Measurements from ENCODE around the gene SACM1L. TPM values are rescaled to one million over a fixed set of nuclear protein-coding genes. Genes with fewer than 3 reads are reported as not detected.

SACM1L gene
- total RNA-seq, 1 experiment from 2014 or later = 51.0 TPM

GRCh38 chr3:45771831-45772230, 82.6 kb downstream of the SACM1L start:
- H3K36me3 Mint-ChIP-seq (ENCODE audit: insufficient read depth, unreplicated experiment) = no peaks in the 10 kb centered on the region
- H3K4me1 Mint-ChIP-seq (ENCODE audit: low read depth, unreplicated experiment) = peaks cover 7% of the 10 kb centered on the region
- POLR2A ChIA-PET = no interaction called here
- no peaks in the 10 kb centered on the region for H3K27me3 ChIP-seq (replicated peaks; ENCODE audit: control insufficient read depth, insufficient read depth, low read length)
- no peaks in the 10 kb centered on the region for H3K36me3 ChIP-seq (ENCODE audit: control insufficient read depth, insufficient read depth, low read length)
- peaks cover 3% of the 10 kb centered on the region for H3K27me3 Mint-ChIP-seq (ENCODE audit: insufficient read depth, unreplicated experiment)
- intact Hi-C loops (cut with micrococcal nuclease; ENCODE audit: unreplicated experiment) = no loop called here
- no peak overlapping the region for H3K27ac Mint-ChIP-seq (ENCODE audit: unreplicated experiment)
- DNase-seq = peak in 1 of 2 experiments; percentile 14
- no peak overlapping the region for H3K4me3 ChIP-seq (ENCODE audit: low read depth, low read length)
- no peak for TF ChIP-seq CTCF (IDR thresholded peaks at IDR 0.05; ENCODE audit: insufficient read depth in 1 of 2, low read depth in 1 of 2, low read length in 1 of 2, severe bottlenecking in 1 of 2, unreplicated experiment in 1 of 2)
- H3K4me1 ChIP-seq = peaks cover 15% of the 10 kb centered on the region
- no peaks in the 10 kb centered on the region for H3K9me3 ChIP-seq
- CTCF ChIA-PET = no interaction called here
- H3K4me3 Mint-ChIP-seq (ENCODE audit: unreplicated experiment) = no peak overlapping the region
- no TSS peak for BruUV-seq (replicated peaks)
- H3K9me3 Mint-ChIP-seq (ENCODE audit: unreplicated experiment) = peaks cover 11% of the 10 kb centered on the region

- Histone ChIP-seq H3K9me3 (no peaks in the 10 kb centered on the region), H3K4me1 (peaks cover 15% of the 10 kb centered on the region), H3K36me3 (ENCODE audit: control insufficient read depth, insufficient read depth, low read length) (no peaks in the 10 kb centered on the region), H3K27me3 (replicated peaks; ENCODE audit: control insufficient read depth, insufficient read depth, low read length) (no peaks in the 10 kb centered on the region), H3K4me3 (ENCODE audit: low read depth, low read length) (no peak overlapping the region)
- ChIA-PET POLR2A (no interaction called here), CTCF (no interaction called here)
- peaks cover 7% of the 10 kb centered on the region for H3K4me1 Mint-ChIP-seq (ENCODE audit: low read depth, unreplicated experiment)
- peaks cover 5% of the 10 kb centered on the region for H3K9me3 Mint-ChIP-seq (ENCODE audit: unreplicated experiment)
- BruUV-seq (replicated peaks) = no TSS peak
- intact Hi-C loops (cut with micrococcal nuclease; ENCODE audit: unreplicated experiment) = no loop called here
- peaks cover 3% of the 10 kb centered on the region for H3K27me3 Mint-ChIP-seq (ENCODE audit: insufficient read depth, unreplicated experiment)
- no peaks in the 10 kb centered on the region for H3K36me3 Mint-ChIP-seq (ENCODE audit: insufficient read depth, unreplicated experiment)
- DNase-seq = peak in 1 of 2 experiments; percentile 26
- TF ChIP-seq CTCF (IDR thresholded peaks at IDR 0.05; ENCODE audit: insufficient read depth in 1 of 2, low read depth in 1 of 2, low read length in 1 of 2, severe bottlenecking in 1 of 2, unreplicated experiment in 1 of 2) = no peak
- no peak overlapping the region for H3K27ac Mint-ChIP-seq (ENCODE audit: unreplicated experiment)
- H3K4me3 Mint-ChIP-seq (ENCODE audit: unreplicated experiment) = no peak overlapping the region
Measured at GRCh38 chr3:45772341-45773035, 83.3 kb downstream of the SACM1L start.

GRCh38 chr3:45773072-45773471, 83.9 kb downstream of the SACM1L start:
- no peak for TF ChIP-seq CTCF (IDR thresholded peaks at IDR 0.05; ENCODE audit: insufficient read depth in 1 of 2, low read depth in 1 of 2, low read length in 1 of 2, severe bottlenecking in 1 of 2, unreplicated experiment in 1 of 2)
- Histone ChIP-seq H3K4me3 (ENCODE audit: low read depth, low read length) (no peak overlapping the region), H3K9me3 (no peaks in the 10 kb centered on the region), H3K27me3 (replicated peaks; ENCODE audit: control insufficient read depth, insufficient read depth, low read length) (no peaks in the 10 kb centered on the region), H3K36me3 (ENCODE audit: control insufficient read depth, insufficient read depth, low read length) (no peaks in the 10 kb centered on the region), H3K4me1 (peaks cover 15% of the 10 kb centered on the region)
- intact Hi-C loops (cut with micrococcal nuclease; ENCODE audit: unreplicated experiment) = no loop called here
- BruUV-seq (replicated peaks) = no TSS peak
- DNase-seq = peak in 1 of 2 experiments; percentile 4
- H3K36me3 Mint-ChIP-seq (ENCODE audit: insufficient read depth, unreplicated experiment) = no peaks in the 10 kb centered on the region
- CTCF ChIA-PET = no interaction called here
- no peaks in the 10 kb centered on the region for H3K9me3 Mint-ChIP-seq (ENCODE audit: unreplicated experiment)
- H3K27me3 Mint-ChIP-seq (ENCODE audit: insufficient read depth, unreplicated experiment) = peaks cover 1% of the 10 kb centered on the region
- no peak overlapping the region for H3K4me3 Mint-ChIP-seq (ENCODE audit: unreplicated experiment)
- H3K27ac Mint-ChIP-seq (ENCODE audit: unreplicated experiment) = no peak overlapping the region
- POLR2A ChIA-PET = no interaction called here
- peaks cover 7% of the 10 kb centered on the region for H3K4me1 Mint-ChIP-seq (ENCODE audit: low read depth, unreplicated experiment)

Measured in Caco-2 (cell line).